GM19035 (cell line): ENCODE results near the gene ST6GALNAC5.
A peak's percentile ranks its signal among the peaks of the same experiment; 100 is the strongest.
"Not testable (repeated sequence)": the region's sequence is repeated elsewhere in the genome, so short reads cannot be mapped to it uniquely, and the experiment has no call there.

Experiments used
- ATAC-seq: cut with Tn5 transposase; IDR thresholded peaks from one replicate; pipeline ENCODE4 v1.9.1; 2021; ENCODE audit not compliant: unreplicated experiment

The ST6GALNAC5 gene

GRCh38 chr1:76865696-76866286, 1.5 kb upstream of the ST6GALNAC5 start:
- no peak for ATAC-seq

- ATAC-seq: no peak
Measured at GRCh38 chr1:76866566-76866965, 714 bp upstream of the ST6GALNAC5 start.

GRCh38 chr1:76868154-76868882, 1.0 kb downstream of the ST6GALNAC5 start:
- ATAC-seq: peak; percentile 62

GRCh38 chr1:76868916-76869315, 1.6 kb downstream of the ST6GALNAC5 start:
- no peak for ATAC-seq

- no peak for ATAC-seq
Measured at GRCh38 chr1:76870037-76870436, 2.8 kb downstream of the ST6GALNAC5 start.

DNA sequence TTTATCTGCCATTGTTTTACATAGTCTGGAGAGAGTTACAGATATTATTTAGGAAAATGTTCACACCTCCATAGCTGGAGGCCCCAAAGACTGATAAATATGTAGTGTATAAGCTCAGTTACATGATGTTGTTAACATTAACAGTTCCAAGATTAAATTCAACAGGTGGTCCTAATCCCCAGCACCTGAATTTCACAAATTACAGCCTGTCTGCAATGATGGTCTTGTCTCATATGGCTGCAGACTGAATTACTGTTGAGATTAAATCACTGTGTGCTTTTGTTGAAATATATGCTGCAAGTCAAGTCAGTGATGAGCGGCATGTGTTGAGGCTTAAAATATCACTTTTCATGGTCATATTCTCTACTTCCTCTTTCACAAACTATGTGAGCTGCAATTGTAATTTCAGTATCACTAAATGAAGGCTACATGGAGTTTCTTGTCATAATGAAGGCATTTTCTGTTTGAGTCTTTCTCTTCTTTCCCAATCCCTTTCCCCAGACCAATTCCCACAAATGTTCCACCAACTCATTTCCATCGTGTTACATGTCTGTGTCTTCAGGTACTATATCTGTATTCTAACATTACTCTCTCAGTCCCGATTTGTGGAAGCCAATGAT, 4.2 kb downstream of the ST6GALNAC5 start:
- ATAC-seq: peak; percentile 92

GRCh38 chr1:76872944-76873343, 5.7 kb downstream of the ST6GALNAC5 start:
- ATAC-seq: no peak

- no peak for ATAC-seq
Measured at GRCh38 chr1:76876655-76877395, 9.5 kb downstream of the ST6GALNAC5 start.

GRCh38 chr1:76879014-76879413, 11.7 kb downstream of the ST6GALNAC5 start:
- not testable (repeated sequence) for ATAC-seq

DNA sequence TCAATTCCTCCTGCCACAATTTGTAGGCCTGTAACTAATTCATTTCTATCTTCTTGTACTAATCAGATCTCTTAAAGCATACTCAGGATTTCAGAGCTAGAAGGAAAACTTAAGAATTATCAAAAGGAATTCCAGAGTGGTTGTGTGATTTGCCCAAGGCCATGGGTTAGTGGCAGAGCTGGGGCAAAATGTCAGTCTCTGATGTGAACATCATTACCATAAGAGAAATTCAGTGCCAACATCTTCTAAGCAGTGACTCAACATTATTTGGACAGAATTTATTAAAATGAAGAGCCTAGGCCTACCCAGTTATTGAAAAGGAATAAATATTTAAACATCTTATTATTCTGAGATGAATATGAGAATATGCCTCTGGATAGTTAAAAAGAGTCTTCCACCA, 14.5 kb downstream of the ST6GALNAC5 start:
- ATAC-seq: no peak

GRCh38 chr1:76891931-76892622, 24.8 kb downstream of the ST6GALNAC5 start:
- ATAC-seq: no peak

- ATAC-seq: no peak
Measured at GRCh38 chr1:76892675-76893074, 25.4 kb downstream of the ST6GALNAC5 start.

DNA sequence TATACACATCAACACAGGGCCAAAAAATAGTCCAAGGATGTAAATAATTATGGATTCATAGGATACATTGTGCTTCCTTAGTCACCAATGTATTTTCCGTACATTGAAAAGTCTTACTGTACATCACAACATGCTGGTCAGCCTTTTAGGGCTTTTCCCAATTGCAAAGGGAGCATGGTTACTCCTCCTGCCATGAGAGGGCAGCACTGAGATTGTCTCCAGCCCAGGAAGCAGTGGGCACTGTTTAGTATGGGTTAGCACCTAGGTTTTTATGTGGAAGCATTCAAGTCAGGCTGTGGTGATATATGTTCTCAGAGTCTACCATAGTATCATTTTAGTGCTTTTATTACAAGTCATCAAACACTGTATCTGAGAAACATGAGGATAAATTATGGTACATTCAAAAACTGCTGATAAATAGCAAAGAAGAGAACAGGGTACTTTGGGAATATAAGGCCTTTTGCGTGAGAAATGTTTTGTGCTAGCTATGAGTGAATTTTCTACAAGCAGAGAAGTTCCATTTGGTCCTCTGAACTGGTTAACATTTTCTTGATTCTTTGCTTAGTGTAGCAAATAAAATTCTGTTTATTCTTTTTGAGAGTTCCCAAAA, 34.0 kb downstream of the ST6GALNAC5 start:
- ATAC-seq: peak; percentile 91

GRCh38 chr1:76905876-76906595, 38.8 kb downstream of the ST6GALNAC5 start:
- ATAC-seq: no peak

- ATAC-seq: no peak
Measured at GRCh38 chr1:76909311-76909710, 42.0 kb downstream of the ST6GALNAC5 start.

DNA sequence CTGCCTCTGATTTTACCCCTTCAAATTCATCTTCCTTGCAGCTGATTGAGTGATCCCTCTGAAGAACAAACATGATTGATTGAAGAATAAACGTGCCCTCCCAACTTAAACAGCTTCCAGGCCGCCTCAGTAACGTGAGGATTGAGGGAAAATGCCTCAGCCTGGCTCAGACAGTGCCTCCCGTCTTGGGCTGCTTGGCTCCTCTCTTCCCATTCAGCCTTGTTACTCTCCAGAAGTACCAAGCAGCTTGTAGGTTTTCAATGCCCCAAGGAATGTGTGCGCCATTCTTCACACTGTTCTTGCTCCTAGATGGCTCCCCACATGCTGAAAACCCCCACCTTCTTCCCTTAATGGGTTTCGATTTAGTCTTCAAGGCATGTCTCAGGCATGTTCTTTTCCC, 51.8 kb downstream of the ST6GALNAC5 start:
- no peak for ATAC-seq

DNA sequence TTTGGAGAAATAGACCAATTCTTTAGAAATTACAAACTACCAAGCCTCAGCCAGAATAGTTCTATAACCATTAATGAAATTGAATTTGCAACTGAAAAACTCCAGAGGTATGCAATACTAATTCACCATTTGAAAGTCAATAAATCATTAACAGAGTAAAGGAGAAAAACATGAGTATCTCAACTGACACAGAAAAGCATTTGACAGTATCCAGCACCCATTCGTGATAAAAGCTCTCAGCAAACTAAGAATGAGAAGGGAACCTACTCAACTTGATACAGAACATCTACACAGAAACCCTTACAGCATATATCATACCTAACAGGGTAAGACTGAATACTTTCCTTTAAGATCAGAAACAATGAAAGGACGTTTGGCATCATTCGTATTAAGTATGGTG, 54.3 kb downstream of the ST6GALNAC5 start:
- ATAC-seq: no peak

- ATAC-seq: no peak
Measured at GRCh38 chr1:76925825-76926224, 58.5 kb downstream of the ST6GALNAC5 start.

GRCh38 chr1:76928522-76928921, 61.2 kb downstream of the ST6GALNAC5 start:
- ATAC-seq: no peak

DNA sequence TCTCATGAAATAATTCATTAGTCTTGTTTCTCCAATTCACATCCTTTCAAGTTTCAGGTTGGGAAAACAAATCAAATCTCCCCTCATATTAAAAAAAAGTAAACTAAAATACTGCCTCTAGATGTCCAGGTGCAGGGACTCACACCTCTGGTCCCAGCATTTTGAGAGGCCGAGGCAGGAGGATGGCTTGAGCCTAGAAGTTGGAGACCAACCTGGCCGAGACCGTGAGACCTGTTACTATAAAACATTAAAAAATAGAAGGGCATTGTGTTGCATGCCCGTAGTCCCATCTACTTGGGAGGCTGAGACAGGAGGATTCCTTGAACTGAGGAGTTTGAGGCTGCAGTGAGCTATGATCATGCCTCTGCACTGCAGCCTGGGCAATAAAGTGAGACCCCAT, 61.9 kb downstream of the ST6GALNAC5 start:
- ATAC-seq: no peak
